SKM-1 treated with dmso at 0.1 percent for 144 hours (cell line): ENCODE measurements around the gene TNFSF9.

Source experiments
- DNase-seq: peaks from one replicate; lab custom pipeline; 2025; ENCODE audit not compliant: unreplicated experiment; lab: John Stamatoyannopoulos, UW

The TNFSF9 gene, protein sequence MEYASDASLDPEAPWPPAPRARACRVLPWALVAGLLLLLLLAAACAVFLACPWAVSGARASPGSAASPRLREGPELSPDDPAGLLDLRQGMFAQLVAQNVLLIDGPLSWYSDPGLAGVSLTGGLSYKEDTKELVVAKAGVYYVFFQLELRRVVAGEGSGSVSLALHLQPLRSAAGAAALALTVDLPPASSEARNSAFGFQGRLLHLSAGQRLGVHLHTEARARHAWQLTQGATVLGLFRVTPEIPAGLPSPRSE

GRCh38 chr19:6530386-6531162 is at the start of gene TNFSF9:
Gene TNFSF9, plus strand, starts transcription at chr19:6531026. Its CDS starts 11 bp downstream, at chr19:6531037.
- DNase-seq, result peak; percentile 83

- DNase-seq, result peak; percentile 62
Observed at GRCh38 chr19:6481541-6482342, 49.1 kb upstream of the TNFSF9 start, which contains the start of gene DENND1C. Gene DENND1C, minus strand, starts transcription at chr19:6481787. Its CDS starts 92 bp downstream, at chr19:6481695.

DNA sequence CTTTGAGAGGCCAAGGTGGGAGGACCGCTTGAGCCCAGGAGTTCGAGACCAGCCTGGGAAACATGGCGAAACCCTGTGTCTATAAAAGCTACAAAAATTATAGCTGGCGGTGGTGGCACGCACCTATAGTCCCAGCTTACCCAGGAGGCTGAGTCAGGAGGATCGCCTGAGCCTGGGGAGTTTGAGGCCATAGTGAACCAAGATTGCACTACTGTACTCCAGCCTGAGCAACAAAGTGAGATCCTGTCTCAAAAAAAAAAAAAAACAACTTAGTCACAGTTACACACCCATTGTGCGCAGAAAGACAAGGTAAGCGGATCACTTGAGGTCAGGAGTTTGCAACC is 48.5 kb upstream of the TNFSF9 start:
- DNase-seq, result no peak

DNA sequence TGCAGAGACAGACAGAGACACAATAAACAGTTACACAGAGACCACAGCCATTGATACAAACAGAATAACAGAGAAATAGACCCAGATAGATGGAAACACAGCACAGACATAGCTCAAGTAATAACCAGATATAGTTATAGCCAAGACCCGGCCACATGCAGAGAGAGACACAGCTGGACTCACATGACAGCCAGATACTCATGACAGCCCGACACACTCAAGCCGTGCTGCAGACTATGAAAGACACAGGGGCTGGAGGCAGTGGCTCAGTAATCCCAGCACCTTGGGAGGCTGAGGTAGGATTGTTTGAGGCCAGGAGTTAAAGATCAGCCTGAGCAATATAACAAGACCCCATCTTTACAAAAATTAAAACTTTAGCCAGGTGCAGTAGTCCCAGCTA is 47.6 kb upstream of the TNFSF9 start:
- no peak for DNase-seq

DNA sequence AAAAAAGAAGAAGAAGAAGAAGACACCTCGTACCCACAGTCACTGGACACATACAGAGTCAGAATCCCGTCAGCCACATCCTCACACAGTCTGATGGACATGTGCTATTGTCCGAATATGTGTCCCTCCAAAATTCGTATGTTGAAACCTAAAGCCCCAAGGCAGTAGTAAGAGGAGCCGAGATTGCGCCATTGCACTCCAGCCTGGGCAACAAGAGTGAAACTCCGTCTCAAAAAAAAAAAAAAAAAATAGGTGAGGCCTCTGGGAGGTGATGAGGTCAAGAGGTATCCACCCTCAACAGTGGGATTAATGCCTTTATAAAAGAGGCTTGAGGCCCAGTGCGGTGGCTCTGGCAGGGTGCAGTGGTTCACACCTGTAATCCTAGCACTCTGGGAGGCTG is 46.6 kb upstream of the TNFSF9 start:
- no peak for DNase-seq

- no peak for DNase-seq
Observed at GRCh38 chr19:6484831-6485230, 46.0 kb upstream of the TNFSF9 start.

GRCh38 chr19:6489278-6490061 is 41.4 kb upstream of the TNFSF9 start:
- DNase-seq, result no peak

DNA sequence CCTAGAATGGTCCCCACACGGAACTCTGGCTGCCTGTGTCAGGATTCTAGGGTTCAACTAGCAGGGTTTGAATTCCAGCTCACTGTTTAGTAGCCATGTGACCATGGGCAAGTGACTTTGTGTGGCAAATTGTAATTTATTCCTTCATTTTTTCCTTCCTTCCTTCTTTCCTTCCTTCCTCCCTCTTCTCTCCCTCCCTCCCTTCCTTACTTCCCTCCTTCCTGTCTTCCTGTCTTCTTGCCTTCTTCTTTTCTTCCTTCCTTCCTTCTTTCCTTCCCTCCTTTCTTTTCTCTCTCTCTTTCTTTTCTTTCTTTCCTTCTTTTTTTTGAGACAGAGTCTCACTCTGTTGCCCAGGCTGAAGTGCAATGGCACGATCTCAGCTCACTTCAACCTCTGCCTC is 40.7 kb upstream of the TNFSF9 start:
- no peak for DNase-seq

DNA sequence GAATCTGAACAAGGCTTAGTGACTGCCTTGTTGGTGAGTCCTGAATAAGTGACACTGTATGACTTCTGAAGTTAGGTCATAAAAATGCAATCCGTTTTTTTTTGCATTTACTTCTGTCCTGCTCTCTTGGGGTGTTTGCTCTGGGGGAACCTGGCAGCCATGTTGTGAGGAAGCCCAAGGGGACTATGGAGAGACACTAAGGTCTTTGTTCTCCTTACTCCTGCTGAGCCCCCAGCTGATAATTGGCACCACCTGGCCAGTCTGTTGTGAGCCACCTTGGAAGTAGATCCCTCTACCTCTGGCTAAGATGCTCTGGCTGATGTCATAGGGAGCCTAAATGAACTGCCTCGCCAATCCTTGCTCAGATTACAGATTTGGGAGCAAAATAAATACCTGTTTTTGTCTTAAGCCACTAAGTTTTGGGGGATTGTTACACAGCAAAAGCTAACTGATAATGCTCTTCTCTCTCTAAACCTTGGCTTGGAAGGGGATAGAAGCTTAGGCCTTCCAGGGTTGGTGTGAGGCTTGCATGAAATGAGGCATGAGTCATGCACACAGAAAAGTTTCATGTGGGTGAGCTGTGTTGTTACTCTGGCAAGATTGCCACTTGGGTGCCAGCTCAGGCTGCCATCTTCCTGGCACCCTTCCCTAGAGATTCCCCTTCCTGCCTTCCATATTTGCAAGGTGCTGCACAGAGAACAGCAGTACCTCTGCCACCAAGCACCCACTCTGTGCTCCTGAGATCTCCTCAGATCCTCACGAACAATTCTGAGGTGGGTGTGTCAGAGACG is 38.8 kb upstream of the TNFSF9 start:
- no peak for DNase-seq

- DNase-seq, result no peak
Observed at GRCh38 chr19:6494438-6495036, 36.3 kb upstream of the TNFSF9 start.

DNA sequence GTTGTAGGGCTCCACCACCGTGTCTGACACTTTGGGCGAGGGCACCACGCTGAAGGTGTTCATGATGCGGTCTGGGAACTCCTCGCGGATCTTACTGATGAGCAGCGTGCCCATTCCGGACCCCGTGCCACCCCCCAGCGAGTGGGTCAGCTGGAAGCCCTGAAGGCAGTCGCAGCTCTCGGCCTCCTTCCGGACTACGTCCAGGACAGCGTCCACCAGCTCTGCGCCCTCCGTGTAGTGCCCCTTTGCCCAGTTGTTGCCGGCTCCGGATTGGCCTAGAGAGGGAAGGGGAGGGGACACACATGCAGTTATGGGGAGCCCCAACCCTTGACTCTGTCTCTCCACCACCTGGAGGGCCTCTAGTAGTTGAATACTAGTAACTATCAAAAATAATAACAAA is 34.9 kb upstream of the TNFSF9 start:
- DNase-seq, result no peak

- DNase-seq, result peak; percentile 90
Observed at GRCh38 chr19:6498294-6499036, 32.4 kb upstream of the TNFSF9 start.

DNA sequence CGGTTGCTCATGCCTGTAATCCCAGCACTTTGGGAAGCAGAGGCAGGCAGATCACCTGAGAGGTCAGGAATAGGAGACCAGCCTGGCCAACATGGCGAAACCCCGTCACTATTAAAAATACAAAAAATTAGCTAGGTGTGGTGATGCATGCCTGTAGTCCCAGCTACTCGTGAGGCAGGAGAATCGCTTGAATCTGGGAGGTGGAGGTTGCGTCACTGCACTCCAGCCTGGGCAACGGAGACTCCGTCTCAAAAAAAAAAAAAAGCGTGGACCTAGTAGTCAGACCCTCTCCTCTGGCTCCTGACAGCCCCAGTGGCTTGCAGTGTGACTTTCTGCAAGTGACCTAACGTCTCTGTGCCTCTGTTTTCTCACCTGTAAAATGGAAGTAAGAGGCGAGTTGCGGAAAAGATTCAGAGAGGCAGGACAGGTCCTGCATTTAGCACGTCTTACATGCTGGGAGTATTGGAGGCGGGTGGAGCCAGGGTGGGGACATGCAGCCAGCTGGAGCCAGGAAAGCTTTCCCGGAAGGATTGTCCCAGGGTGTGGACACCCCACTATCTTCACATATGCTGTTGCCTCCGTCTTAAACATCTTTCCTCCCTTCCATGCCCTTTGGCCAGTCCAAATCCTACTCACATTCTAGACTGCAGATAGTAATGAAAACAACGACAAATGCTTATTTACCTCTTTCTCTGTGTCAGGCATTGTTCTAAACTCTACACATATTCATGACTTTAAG is 31.6 kb upstream of the TNFSF9 start:
- no peak for DNase-seq

DNA sequence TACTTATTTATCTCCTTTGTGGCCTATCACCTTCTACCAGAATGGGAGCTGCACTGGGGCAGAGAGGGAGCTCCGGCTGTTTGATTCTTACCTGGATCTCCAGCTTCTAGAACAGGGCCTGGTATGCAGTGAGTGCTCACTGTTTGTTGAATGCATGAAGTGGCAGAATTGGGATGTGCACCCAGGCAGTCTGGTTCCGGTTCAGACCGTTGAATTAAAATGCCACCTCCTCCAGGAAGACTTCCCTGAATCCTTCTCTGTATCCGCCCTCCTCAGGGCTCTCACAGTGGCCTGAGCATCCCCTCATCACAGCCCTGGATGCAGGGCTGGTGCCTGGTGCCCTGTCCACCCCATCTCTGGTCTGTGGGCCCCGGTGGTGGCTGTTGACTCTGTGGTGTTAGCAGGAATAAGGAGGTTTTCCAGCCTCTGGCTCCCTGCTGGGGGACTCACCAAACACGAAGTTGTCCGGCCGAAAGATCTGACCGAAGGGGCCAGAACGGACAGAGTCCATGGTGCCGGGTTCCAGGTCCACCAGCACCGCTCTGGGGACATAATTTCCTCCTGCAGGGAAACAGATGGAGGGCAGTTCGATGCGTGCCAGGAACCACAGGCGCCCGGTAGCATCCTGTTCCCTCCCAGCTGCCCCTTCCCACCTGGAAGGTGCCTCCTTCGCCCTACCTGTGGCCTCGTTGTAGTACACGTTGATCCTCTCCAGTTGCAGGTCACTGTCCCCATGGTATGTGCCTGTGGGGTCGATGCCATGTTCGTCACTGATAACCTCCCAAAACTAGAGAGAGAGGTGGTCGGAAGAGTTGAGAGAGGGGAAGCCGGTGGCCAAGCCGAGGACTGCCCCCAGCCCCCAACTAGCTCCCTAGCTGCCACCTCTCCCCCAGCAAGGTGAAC is 29.7 kb upstream of the TNFSF9 start:
- no peak for DNase-seq

GRCh38 chr19:6501740-6502648 is 28.8 kb upstream of the TNFSF9 start, which contains the start of gene TUBB4A:
Gene TUBB4A, minus strand, starts transcription at chr19:6502309. Its CDS starts 97 bp downstream, at chr19:6502212.
- DNase-seq, result no peak
